ENCODE results near the gene INTS11.

Gene INTS11

GRCh38 chr1:1357871-1358432 is 33.5 kb upstream of the INTS11 start:
- DNase-seq (ENCODE audit: low read depth): no peak

DNA sequence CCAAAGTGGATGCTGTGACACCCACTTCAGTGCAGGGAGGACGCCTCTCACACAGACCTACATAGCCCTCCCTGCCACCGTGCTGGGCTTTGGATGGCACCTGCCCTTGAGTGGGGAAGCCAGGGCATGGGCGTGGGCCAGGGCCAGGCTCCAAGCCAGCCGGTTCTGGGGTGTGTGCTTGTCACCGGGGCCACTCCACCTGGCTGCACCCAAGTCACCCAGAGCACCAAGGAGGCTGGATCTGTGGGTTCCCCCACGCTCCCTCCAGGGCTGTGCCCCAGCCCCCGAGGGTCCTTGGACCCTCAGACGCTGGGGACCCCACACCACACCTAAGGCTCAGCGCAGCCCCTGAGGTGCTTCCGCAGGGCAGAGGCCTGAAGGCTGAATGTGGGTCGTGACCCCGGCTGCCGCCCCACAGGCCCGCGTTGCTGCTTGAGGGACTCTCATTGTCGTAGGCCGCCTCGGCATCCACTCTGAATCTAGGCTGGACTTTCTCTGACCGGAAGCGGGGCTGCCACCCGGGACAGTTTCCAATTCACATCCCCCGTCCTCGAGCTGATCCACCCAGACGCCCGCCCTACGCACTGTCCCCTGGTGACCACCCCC is 32.4 kb upstream of the INTS11 start:
- no peak for DNase-seq (ENCODE audit: low read depth)

DNA sequence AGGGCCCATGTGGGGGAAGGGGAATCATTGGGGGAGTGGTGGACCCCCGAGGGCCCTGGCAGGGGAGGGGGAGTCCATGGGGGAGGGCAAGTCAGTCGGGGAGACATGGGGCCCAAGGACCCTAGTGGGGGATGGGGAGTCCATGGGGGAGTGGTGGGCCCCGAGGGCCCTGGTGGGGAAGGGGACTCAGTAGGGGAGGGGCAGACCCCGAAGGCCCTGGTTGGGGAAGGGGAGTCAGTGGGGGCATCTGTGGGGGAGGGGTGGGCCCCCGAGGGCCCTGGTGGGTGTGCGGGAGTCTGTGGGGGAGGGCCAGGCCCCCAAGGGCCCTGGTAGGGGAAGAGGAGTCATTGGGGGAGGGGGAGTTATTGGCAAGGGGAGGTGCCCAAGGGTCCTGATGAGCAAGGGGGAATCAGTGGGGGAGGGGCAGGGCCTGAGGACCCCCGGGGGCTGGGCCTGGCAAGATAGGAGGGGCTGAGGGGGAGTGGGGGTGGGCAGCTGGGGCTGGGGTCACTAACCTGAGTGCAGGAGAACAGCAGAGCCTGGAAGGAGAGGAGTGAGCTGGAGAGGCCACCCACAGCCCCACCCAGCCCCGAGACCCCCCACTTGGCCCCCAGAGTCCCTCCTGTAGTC is 31.8 kb upstream of the INTS11 start:
- no peak for DNase-seq (ENCODE audit: low read depth)

DNA sequence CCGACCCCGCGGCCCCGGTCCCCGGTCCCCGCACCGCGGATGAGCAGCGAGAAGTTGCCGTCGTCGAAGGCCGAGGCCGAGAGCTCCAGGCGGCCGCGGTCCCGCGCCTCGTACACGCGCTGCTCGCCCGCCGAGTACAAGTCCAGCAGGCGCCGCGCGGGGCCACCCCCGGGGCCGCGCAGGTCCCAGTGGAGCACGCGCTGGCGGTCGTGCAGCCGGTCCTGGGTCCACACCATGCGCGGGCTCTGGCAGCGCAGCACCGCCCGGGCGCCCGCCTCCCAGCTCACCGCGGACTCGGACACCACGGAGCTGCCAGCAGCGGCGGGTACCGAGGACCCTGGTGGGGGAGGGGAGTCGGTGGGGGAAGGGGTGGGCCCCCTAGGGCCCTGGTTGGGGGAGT is 31.0 kb upstream of the INTS11 start:
- DNase-seq (ENCODE audit: low read depth): no peak

DNA sequence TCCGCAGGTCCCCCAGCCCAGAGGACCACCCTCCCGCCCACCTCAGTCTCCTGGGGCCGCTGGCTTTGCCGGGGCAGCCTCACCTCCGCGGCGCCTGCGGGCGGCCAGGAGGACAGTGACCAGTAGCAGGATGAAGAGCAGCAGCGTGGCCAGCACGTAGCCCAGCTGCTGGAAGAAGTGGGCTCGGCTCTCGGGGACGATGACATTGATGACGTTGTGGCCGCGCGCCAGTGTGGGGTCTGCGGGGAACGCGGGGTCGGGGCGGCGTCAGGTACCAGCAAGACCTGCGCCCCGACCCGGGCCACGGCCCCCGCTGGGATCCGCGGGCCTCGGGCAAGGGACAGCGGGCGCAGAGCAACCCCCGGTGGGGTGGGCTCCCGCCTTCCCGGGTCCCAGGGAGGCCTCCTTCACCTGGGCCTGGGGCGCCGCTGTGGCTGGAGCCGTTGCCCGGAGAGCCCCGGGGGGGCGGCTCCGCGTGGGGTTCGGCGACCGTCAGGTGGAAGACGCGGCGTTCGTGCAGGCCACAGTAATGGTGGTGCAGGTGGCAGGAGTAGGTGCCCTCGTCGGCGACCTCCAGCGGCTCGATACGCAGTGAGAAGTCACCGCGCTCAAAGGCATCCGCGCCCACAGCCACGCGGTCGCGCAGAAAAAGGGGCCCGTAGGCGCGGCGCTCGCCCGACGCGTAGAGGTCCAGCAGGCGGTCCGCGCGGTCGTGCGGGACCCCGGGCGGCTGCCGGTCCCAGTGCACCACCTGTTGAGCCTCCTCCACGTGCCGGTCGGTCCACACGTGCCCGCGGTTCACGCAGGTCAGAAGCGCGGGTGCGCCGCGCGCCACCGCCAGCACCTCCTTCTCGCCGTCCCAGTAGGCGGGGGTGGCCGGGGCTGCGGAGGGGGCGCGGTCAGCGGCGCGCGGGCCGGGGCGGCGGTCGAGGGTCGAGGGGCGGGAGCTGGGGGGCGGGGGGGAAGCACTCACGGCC is 30.1 kb upstream of the INTS11 start:
- no peak for DNase-seq (ENCODE audit: low read depth)

DNA sequence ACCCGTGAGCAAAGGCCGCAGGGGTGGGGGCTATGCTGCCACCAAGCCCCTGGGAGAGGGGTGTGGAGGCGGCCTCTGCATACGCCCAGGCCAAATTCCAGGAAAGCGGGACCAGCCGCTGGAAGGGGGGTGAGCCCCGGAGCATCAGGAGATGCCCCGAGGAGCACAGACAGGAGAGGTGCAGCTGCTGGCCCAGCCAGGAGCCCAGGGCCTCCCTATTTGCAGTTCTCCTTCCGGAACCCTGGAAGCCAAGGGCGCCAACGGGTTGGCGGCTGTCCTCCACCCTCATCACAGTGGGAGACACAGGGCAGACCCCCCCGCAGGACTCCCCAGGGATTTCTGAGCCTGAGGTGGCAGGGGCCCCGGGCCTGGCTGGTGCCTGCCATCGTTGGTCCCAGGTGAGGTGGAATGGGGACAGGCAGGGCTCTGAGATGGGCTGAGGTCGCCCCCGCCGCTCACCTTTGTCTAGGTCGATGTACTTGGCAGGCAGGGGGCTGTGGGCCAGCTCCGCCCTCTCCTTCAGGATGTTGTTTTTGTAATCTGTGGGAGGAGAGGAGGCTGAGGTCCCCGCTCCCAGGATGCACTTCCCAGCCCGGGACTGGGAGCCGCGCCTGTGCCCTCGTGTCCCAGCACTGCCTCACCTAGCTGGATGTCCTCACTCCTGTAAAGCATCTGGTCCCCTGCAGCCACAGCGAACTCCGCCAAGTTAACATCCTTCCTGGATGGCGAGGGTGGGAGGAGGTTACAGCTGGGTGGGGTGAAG is 29.1 kb upstream of the INTS11 start:
- DNase-seq (ENCODE audit: low read depth): no peak

DNA sequence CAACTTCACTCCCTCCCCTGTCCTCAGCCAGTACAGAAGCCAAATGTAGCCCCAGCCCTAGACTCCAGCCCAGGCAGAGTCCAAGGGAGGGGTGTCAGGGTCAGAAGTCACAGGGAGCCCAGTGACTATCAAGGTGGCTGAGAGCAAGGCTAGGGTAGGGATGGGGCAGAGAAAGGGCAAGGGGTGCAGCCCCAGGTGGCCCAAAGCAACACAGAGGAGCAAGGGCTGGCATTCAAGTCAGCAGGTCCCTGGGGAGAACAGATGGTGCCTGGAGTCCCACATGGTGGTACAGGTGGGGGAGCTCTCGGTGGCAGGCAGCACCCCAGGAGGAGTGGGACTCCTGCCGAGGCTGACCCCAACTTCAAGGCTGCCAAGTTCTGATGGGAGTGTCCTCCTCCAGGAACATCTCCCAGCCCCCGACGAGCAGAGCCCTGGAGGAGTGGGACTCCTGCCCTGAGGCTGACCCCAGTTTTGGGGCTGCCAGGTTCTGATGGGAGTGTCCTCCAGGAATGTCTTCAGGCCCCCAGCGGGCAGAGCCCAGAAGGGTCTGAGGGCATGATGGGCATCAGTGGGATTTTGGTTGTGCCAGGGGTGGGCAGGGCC is 28.4 kb upstream of the INTS11 start:
- no peak for DNase-seq (ENCODE audit: low read depth)

- no peak for DNase-seq (ENCODE audit: low read depth)
Observed at GRCh38 chr1:1351511-1352427, 27.3 kb upstream of the INTS11 start.

DNA sequence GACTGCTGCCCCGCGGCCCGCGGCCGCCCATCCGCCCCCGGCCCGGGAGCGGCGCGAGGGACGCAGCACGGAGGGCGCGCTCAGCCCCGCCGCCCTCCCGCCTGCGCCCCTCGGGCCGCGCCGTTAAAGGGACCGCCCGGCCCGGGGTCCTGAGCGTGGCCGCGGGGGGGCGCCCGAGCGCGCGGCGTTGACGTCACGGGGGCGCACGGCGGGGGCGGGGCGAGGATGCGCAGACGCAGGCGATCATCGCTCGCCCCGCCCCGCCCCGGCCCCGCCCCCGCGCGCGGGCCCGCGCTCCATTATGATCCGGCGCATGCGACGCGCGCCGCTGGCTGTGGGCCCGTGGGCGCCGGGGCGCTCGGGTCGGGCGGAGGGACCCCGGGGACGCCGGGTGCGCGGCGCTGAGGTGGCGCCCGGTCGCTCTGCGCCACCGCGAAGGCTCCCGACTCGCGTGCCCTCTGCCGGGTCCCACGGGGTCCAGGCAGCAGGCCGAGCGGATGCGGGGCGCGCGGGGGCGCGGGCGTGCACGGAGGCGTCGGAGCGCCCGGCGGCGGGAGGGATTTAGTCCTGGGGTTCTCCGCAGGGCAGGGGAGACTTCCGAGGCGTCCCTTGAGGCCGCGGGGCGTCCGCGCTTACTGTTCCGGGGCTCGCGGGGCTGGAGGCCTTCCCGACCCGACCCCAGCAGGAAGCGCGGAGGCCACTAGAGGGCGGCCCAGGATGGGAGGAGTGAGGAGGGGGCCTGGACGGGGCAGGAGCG is 25.0 kb upstream of the INTS11 start, which contains the start of gene DVL1:
DVL1 (minus strand) TSS at position 163 of the 757 bp plus-strand sequence. CDS start 353 bp downstream, outside the sequence.
- DNase-seq (ENCODE audit: low read depth): no peak

DNA sequence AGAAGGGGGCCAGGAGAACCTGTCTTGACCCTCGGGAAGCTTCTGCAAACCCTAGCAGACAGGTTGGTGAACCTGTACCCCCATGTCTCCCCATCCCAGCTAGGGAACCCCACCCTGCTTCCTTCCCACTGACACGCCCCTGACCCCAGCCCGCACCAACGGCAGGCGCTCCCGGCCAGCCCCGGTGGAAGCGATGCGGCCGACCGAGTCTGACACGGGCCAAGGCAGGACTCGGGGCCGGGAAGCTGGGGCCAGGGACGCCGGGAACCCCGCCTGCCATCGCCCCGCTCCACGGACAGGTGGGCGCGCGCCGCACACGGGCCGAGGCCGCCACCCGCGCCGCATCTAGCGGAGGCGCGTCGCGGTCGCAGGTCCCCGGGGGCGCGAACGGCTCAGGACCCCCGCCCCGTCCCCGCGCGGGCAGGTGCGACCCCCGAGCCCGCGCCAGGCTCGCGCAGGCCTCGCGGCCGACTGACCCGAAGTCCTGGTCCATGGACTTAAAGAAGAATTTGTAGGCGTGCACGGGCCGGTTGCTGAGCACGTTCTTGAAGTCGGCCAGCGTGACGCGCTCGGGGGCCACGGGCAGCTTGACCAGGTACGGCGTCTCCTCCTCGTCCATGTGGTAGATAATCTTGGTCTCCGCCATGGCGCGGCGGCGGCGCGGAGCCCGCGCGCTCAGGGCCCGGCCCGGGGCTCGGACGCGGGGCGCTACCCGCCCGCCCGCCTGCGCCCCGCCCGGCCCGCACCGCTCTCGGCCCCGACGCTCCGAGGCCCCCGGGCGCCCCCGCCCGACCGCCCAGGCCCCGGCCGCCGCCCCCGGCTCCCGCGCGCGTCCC is 24.2 kb upstream of the INTS11 start:
- DNase-seq (ENCODE audit: low read depth): no peak

DNA sequence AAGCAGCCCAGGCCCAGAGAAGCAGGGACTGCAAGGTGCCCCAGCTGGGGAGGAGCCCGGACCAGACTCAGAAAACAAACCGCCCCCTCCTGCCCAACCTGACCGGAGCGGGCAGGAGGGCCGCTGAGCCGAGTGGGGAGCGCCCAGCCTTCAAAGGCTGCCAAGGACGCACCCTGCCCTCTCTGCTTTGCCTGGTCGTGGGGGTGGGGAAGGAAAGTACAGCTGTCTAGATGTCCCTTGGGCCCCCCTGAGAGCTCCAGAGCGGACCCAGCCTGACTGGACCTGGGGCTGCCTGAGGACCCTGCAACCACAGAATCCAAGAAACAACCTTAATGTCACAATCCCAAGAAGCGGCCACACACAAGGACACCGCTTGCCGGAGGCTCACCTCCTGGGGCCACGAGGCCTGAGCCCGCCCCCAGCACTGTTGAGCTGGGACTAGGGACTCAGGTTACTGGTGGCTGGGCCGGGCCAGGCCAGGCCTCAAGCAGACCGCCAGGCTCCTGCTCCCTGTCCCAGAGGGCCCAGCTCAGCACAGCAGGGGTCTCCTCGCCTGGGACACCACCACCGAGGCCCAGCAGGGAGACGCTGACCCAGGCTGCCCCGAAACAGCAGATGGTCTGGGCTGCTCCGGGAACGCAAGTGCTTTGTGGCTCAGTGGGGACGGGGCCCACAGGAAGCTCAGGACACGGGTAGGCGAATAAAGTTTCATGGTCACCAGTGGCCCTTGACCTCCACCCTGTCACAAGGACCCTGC is 23.4 kb upstream of the INTS11 start:
- DNase-seq (ENCODE audit: low read depth): no peak

DNA sequence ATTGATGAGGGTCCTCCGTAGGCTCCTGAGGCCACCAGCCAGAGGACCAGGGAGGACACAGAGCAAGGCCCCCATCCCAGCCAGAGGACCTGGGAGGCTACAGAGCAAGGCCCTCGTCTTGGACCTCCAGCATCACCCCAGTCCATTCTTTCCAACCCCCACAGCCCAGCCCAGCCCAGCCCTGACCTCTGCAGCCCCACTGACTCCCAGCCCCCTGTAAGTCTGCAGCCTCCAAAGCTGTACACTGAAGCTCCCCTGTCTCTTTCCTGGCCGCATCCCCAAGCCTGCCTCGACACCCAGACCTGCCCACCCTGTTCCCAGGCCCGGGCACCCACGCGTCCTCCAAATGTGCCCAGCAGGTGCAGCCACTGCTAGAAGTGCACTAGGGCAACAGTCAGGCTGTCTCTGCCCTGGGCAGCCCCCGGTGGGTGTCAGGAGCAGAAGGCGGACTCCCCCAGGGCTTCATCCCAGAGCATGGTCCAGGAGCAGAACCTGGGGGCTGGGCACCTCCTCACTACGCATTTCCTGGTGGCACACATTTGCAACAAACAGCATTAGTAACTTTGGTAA is 22.7 kb upstream of the INTS11 start:
- no peak for DNase-seq (ENCODE audit: low read depth)

- no peak for DNase-seq (ENCODE audit: low read depth)
Observed at GRCh38 chr1:1346501-1346890, 22.0 kb upstream of the INTS11 start.

DNA sequence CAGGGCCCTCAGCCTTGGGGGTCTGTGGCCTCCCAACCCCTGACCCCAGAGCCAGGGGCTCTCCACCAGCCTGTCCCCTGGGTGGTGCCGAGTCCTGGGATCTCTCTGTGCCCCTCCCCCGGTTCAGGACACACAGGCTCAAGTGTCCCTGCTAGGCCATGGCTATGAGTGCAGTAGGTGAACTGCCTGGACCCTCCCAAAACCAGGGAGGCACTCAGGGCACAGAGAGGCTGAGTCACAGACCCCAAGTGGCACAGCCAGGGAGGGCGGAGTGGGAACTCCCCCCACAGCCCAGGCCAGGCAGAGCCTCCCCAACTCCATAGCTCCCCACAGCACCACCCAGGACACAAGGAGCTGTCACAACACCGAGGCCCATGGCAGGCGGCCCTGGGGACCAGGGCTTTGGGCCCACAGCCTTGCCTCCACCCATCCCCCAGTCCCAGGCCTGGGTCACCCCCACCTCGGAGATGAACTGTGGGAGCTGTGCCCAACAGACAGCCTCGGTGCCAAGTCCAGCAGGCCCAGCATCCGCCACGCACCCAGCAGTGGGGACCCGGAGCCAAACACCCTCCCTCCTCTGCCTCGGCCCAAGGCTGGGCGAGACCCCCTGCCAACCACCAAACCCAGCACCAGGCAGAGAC is 21.5 kb upstream of the INTS11 start:
- DNase-seq (ENCODE audit: low read depth): no peak

GRCh38 chr1:1345384-1345783 is 20.9 kb upstream of the INTS11 start:
- DNase-seq (ENCODE audit: low read depth): no peak

DNA sequence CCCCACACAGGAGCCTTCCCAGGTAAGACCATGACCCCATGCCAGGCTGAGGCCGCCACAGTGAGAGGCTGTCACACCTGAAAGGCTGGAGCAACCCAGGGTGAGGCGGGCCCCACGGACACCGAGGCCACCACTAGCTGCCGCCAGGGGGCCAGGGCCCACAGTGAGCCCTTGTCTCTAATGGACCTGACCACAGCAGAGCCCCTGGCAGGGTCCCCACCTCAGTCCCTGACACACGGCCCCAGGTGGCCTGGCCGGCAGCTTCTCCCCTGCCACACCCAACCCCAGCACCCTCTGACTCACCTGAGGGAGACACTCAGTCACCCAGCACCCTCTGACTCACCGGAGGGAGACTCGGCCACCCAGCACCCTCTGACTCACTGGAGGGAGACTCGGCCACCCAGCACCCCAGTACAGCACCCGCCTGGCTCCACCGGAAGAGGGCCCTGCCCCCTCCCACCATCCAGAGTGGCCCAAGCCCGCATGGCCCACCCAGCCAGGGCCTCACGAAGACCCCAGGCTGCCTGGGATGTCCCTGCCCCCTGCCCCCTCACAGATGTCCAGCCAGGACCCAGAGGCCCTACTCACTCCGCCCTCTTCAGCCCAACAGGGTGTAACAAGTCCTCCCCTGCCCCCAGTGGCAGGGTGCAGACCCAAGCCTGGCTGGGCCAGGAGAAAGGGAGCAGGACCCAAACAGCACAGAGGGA is 20.3 kb upstream of the INTS11 start:
- peak; percentile 86 for DNase-seq (ENCODE audit: low read depth)

All from HS-27A (cell line).